ENCODE measurements around the gene CFAP20DC. TPM values are rescaled to one million over a fixed set of nuclear protein-coding genes. Genes with fewer than 3 reads are reported as not detected.
A peak's percentile ranks its signal among the peaks of the same experiment; 100 is the strongest.

The CFAP20DC gene
- total RNA-seq, 4 donors from 2014 or later, result 0.17 to 0.32 (median 0.23) TPM; not detected in 1

DNA sequence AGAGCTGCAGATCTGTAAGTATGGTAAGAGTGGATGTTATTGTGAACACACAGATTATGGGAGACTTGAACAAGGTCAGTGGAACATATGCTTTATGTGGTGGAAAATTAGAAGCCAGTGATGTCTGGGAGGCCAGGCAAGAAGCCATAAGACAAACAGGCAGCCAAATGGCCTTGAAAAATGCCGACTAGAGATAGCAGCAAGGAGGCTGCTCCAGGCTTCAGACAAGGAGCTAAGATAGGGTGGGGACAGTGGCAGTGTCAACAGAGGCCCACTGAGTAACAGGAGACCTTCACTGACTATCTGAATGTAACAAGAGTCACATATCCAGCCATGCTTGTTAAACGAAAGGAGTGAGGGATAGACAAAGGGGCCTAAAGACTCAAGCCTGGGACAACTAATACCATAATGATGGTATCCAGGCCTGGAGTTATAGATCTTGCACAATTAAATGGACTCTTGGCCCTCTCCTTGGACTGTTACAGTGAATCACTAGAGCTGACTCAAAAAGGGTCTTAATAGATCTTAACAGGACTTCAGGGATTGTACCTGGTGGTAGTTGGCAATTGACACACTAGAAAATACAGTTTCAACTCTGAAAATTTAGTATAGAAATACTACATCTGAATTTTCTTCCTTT is 50.6 kb downstream of the CFAP20DC start:
- WGBS, result 78% methylated on average over 2 of the region's 2 CpGs
- Histone ChIP-seq H3K9me3 (no peaks in the 10 kb centered on the region), H3K27me3 (no peaks in the 10 kb centered on the region), H3K36me3 (no peaks in the 10 kb centered on the region), H3K27ac (replicated peaks in 1 of 4) (no peak overlapping the region), H3K4me3 (no peak overlapping the region), H3K4me1 (no peaks in the 10 kb centered on the region)
- intact Hi-C loops (cut with DNase I), result no loop called here
- TF ChIP-seq CTCF (IDR thresholded peaks at IDR 0.05) (no peak), EP300 (IDR thresholded peaks at IDR 0.05) (no peak), POLR2AphosphoS5 (IDR thresholded peaks at IDR 0.05) (no peak), POLR2A (IDR thresholded peaks at IDR 0.05; ENCODE audit: low read depth) (no peak)
- DNase-seq (ENCODE audit: extremely low spot score), result no peak

DNA sequence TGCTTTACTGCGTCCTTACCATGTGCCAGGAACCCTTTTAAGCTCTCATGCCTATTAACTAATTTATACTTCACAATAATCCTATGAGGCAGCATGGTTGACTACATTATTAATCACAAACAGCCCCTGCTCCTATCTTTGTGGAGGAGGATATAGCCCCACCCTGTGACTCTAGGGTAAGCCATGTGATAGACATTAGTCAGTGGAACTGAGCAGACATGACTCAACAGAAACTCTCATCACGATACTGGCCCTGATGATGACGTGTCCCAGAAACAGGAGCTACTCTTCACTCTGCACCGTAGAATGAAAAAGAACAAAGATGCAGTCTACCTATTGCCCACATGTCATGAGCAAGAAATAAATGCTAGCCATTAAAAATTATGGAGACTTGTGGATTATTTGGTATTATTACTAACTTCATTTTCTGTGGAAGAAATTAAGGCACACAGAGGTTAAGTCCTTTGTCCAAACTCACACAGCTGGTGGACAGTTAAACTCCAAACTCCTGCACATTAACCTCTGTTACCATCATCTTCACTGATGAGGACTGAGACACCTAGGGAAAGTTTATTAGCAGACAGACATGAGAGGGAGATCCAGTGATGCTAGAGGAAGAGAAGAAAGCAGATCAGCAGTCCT is 51.2 kb downstream of the CFAP20DC start:
- WGBS, result 78% methylated on average over 4 of the region's 4 CpGs
- H3K36me3 ChIP-seq, result no peaks in the 10 kb centered on the region
- intact Hi-C loops (cut with DNase I), result no loop called here

GRCh38 chr3:58996730-58997129 is 53.1 kb downstream of the CFAP20DC start:
- Histone ChIP-seq H3K9me3 (no peaks in the 10 kb centered on the region), H3K4me3 (no peak overlapping the region), H3K4me1 (no peaks in the 10 kb centered on the region), H3K27ac (replicated peaks in 1 of 4) (no peak overlapping the region), H3K36me3 (no peaks in the 10 kb centered on the region), H3K27me3 (no peaks in the 10 kb centered on the region)
- no peak for TF ChIP-seq POLR2A (IDR thresholded peaks at IDR 0.05; ENCODE audit: low read depth)
- no peak for TF ChIP-seq POLR2AphosphoS5 (IDR thresholded peaks at IDR 0.05)
- TF ChIP-seq EP300 (IDR thresholded peaks at IDR 0.05), result no peak
- no peak for TF ChIP-seq CTCF (IDR thresholded peaks at IDR 0.05)
- DNase-seq (ENCODE audit: extremely low spot score), result no peak
- intact Hi-C loops (cut with DNase I), result no loop called here
- WGBS, result 94% methylated on average over 5 of the region's 5 CpGs

More for the DNA sequence above, 51.2 kb downstream of the CFAP20DC start:
- H3K27me3 ChIP-seq, result no peaks in the 10 kb centered on the region
- H3K4me1 ChIP-seq, result no peaks in the 10 kb centered on the region
- no peaks in the 10 kb centered on the region for H3K9me3 ChIP-seq
- H3K27ac ChIP-seq (replicated peaks in 1 of 4), result no peak overlapping the region
- no peak for DNase-seq (ENCODE audit: extremely low spot score)
- H3K4me3 ChIP-seq, result no peak overlapping the region
- TF ChIP-seq POLR2AphosphoS5 (IDR thresholded peaks at IDR 0.05) (no peak), POLR2A (IDR thresholded peaks at IDR 0.05; ENCODE audit: low read depth) (no peak), CTCF (IDR thresholded peaks at IDR 0.05) (no peak), EP300 (IDR thresholded peaks at IDR 0.05) (no peak)

DNA sequence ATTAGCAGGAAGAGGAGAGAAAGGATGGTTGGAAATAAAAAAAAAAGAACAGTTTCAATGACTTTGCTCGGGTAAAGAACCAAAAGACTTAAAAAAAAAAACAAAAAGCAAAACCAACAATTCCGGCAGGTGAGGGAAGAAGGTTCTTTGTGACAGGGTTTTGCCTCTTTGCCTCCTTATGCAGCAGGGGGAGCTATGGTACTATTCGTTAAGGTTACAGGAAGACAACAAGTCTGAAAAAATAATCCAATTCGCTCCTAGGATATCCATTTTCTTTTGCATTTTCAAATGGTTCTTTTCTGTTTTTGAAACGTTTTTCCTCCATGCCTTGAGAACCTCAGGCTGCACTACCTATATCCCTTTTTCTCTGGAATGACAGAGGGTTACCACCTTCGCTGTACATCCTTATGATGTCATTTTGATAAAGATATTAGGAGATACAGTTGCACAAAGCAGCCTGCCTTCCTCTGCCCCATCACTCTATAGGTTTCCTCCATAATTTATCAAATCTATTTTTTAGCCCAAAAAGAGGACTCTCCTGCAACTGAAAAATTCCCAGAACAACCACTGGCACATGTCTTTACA is 55.0 kb downstream of the CFAP20DC start:
- H3K4me1 ChIP-seq, result no peaks in the 10 kb centered on the region
- no peak for TF ChIP-seq EP300 (IDR thresholded peaks at IDR 0.05)
- peak; percentile 27 to 49 (median 43) for TF ChIP-seq CTCF (IDR thresholded peaks at IDR 0.05)
- WGBS, result 30% methylated on average over 6 of the region's 6 CpGs

More for the DNA sequence above, 55.0 kb downstream of the CFAP20DC start:
- H3K27ac ChIP-seq (replicated peaks in 1 of 4), result no peak overlapping the region
- intact Hi-C loops (cut with DNase I), result no loop called here
- H3K4me3 ChIP-seq, result no peak overlapping the region
- H3K27me3 ChIP-seq, result no peaks in the 10 kb centered on the region
- DNase-seq (ENCODE audit: extremely low spot score), result no peak
- H3K9me3 ChIP-seq, result no peaks in the 10 kb centered on the region
- no peaks in the 10 kb centered on the region for H3K36me3 ChIP-seq

Data from esophagus muscularis mucosa (tissue), 4 donors.